Dedifferentiated amniotic fluid mesenchymal stem cell (primary cell): Measurements from ENCODE around the gene DEFB123.
"Not testable (repeated sequence)": the region's sequence is repeated elsewhere in the genome, so short reads cannot be mapped to it uniquely, and the experiment has no call there.

Source experiments
- DNase-seq: peaks from one replicate; pipeline ENCODE4 v3.0.0-alpha.2; 2016; ENCODE audit errors: extremely low spot score

DEFB123 gene

GRCh38 chr20:31440012-31440659 is at the start of gene DEFB123:
Gene DEFB123 (plus strand): TSS chr20:31440632. CDS start chr20:31440699, 67 bp downstream.
- DNase-seq: no peak

GRCh38 chr20:31392836-31393235 is 47.6 kb upstream of the DEFB123 start:
- DNase-seq: no peak

GRCh38 chr20:31394900-31395299 is 45.5 kb upstream of the DEFB123 start:
- DNase-seq: no peak

- no peak for DNase-seq
Measured at GRCh38 chr20:31403886-31404285, 36.5 kb upstream of the DEFB123 start.

- DNase-seq: no peak
Measured at GRCh38 chr20:31406115-31406514, 34.3 kb upstream of the DEFB123 start, which contains the start of gene DEFB121. Gene DEFB121 (minus strand): TSS chr20:31406215. CDS start chr20:31406152, 63 bp downstream.

GRCh38 chr20:31410011-31410410 is 30.4 kb upstream of the DEFB123 start:
- DNase-seq: no peak

GRCh38 chr20:31414381-31414780 is 26.1 kb upstream of the DEFB123 start:
- DNase-seq: no peak

GRCh38 chr20:31415653-31416052 is 24.8 kb upstream of the DEFB123 start:
- no peak for DNase-seq

GRCh38 chr20:31418307-31418706 is 22.1 kb upstream of the DEFB123 start:
- no peak for DNase-seq

- no peak for DNase-seq
Measured at GRCh38 chr20:31425797-31426196, 14.6 kb upstream of the DEFB123 start.

- not testable (repeated sequence) for DNase-seq
Measured at GRCh38 chr20:31426891-31427551, 13.4 kb upstream of the DEFB123 start.

- DNase-seq: not testable (repeated sequence)
Measured at GRCh38 chr20:31427576-31427975, 12.9 kb upstream of the DEFB123 start.

GRCh38 chr20:31430568-31431115 is 9.8 kb upstream of the DEFB123 start:
- no peak for DNase-seq

GRCh38 chr20:31446084-31446819 is 5.8 kb downstream of the DEFB123 start:
- no peak for DNase-seq

- no peak for DNase-seq
Measured at GRCh38 chr20:31449511-31450414, 9.3 kb downstream of the DEFB123 start.

- DNase-seq: no peak
Measured at GRCh38 chr20:31452575-31452974, 12.1 kb downstream of the DEFB123 start.

- DNase-seq: no peak
Measured at GRCh38 chr20:31454361-31454760, 13.9 kb downstream of the DEFB123 start.

GRCh38 chr20:31470946-31471345 is 30.5 kb downstream of the DEFB123 start:
- not testable (repeated sequence) for DNase-seq

- no peak for DNase-seq
Measured at GRCh38 chr20:31472395-31473330, 32.2 kb downstream of the DEFB123 start.
